CD4-positive, alpha-beta T cell treated with Interferon gamma for 1 hour (primary cell): ENCODE results near the gene AFMID.
"Not testable (repeated sequence)": the region's sequence is repeated elsewhere in the genome, so short reads cannot be mapped to it uniquely, and the experiment has no call there.

Experiments used
- DNase-seq: peaks from one replicate; pipeline ENCODE4 v3.0.0-alpha.2; 2020

AFMID gene

GRCh38 chr17:78186692-78187595 lies at the start of gene AFMID, which contains the start of gene TK1:
AFMID (plus strand) TSS chr17:78187362; CDS start chr17:78187371, 9 bp downstream.
TK1 (minus strand) TSS chr17:78187052; CDS start chr17:78186994, 58 bp downstream.
- DNase-seq: peak; percentile 88

GRCh38 chr17:78137392-78138203 lies 49.6 kb upstream of the AFMID start:
- peak; percentile 41 for DNase-seq

GRCh38 chr17:78138204-78139060 lies 48.7 kb upstream of the AFMID start:
- no peak for DNase-seq

- DNase-seq: not testable (repeated sequence)
Observed at GRCh38 chr17:78139861-78140168, 47.3 kb upstream of the AFMID start.

- peak; percentile 96 for DNase-seq
Observed at GRCh38 chr17:78140169-78141051, 46.8 kb upstream of the AFMID start.

GRCh38 chr17:78141437-78142118 lies 45.6 kb upstream of the AFMID start:
- DNase-seq: no peak

GRCh38 chr17:78142119-78142861 lies 44.9 kb upstream of the AFMID start:
- no peak for DNase-seq

- DNase-seq: no peak
Observed at GRCh38 chr17:78143214-78144146, 43.7 kb upstream of the AFMID start.

- DNase-seq: peak; percentile 68
Observed at GRCh38 chr17:78144147-78144719, 42.9 kb upstream of the AFMID start.

- DNase-seq: no peak
Observed at GRCh38 chr17:78144736-78145641, 42.2 kb upstream of the AFMID start.

- DNase-seq: no peak
Observed at GRCh38 chr17:78146471-78146869, 40.7 kb upstream of the AFMID start.

GRCh38 chr17:78146881-78147280 lies 40.3 kb upstream of the AFMID start:
- no peak for DNase-seq

GRCh38 chr17:78147315-78147998 lies 39.7 kb upstream of the AFMID start:
- peak; percentile 75 for DNase-seq

- no peak for DNase-seq
Observed at GRCh38 chr17:78148286-78149016, 38.7 kb upstream of the AFMID start.

- DNase-seq: no peak
Observed at GRCh38 chr17:78151514-78152008, 35.6 kb upstream of the AFMID start.
